NCI-H526 treated with DMSO at 0.1 percent for 48 hours (cell line): ENCODE results near the gene TCEAL2.
A peak's percentile ranks its signal among the peaks of the same experiment; 100 is the strongest.
"Not testable (repeated sequence)": the region's sequence is repeated elsewhere in the genome, so short reads cannot be mapped to it uniquely, and the experiment has no call there.

Experiments used
- DNase-seq: peaks from one replicate; lab custom pipeline; 2025; lab: John Stamatoyannopoulos, UW

The TCEAL2 gene

DNA sequence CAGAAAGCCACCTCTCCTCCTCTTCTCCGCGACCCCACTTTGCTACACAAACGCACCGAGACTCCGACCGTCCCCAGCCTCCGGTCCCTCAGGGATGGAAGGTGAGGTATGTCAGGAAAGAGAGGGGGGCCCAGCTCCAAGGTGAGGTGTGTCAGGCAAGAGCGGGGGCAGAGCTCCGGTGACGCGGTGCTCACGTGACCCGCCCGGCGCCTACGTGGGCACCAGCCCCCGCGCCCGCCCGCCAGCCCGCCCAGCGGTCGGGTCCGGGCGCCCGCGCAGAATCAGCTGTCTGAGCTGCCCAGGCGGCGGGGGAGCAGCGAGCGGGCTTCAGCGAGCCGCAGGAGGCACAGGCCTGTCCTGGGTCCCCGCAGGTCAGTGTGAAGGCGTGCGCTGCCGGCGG, at the start of gene TCEAL2:
Gene TCEAL2 (plus strand): TSS at position 244 of the 400 bp plus-strand sequence. CDS start 1,152 bp downstream, outside the sequence.
- DNase-seq: not testable (repeated sequence)

DNA sequence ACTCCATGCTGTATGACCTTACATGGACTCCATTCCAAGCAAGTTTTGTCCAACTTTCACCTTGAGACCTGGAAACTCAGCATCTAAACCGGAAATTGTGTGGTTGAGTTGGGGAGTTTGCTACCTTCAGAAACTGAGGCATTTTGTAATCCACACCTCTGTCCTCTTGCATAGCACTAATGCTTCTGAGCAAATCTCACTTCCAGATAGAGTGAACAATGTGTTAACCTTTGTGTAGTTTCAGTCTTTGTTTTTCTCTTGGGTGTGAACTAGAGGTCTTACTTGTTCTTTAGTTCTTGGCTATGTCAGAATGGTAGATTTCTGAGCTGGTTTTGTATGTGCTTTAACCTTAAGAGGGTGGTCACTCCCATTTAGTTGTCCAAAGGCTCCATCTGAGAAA, 48.1 kb upstream of the TCEAL2 start:
- no peak for DNase-seq

DNA sequence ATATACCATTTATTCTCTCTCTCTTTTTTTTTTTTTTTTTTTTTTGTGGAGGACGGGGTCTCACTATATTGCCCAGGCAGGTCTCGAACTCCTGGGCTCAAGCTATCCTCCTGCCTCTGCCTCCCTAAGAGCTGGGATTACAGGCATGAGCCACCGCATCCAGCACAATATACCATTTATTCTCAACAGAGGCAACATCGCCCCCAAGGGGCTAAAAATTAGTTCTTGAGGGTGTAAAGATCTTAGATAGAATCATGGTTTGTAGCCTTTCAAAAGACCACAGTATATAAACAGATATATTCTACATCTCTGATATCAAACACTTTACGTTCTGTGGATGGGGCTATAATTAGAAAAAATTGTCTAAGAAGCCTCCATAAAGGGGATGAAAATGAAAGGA, 39.8 kb upstream of the TCEAL2 start:
- DNase-seq: no peak

DNA sequence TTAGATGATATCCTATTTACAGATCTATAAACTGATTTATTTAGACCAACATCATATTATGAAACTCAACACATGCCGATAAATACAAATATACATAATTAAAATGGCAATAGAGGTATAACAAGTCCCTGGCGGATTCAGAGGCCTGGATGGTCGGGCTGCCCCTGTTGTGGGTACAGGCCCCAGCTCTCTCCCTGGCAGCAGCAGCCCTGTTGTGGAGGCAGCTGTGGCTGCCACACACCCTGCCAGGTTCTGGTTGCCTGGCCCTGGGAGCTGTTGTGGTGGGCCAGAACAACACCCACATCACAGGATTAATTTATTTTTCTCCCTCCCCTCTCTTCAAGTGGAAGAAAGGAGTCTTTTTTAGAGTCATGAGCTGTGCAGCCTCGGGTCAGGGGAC, 12.1 kb upstream of the TCEAL2 start:
- DNase-seq: no peak

DNA sequence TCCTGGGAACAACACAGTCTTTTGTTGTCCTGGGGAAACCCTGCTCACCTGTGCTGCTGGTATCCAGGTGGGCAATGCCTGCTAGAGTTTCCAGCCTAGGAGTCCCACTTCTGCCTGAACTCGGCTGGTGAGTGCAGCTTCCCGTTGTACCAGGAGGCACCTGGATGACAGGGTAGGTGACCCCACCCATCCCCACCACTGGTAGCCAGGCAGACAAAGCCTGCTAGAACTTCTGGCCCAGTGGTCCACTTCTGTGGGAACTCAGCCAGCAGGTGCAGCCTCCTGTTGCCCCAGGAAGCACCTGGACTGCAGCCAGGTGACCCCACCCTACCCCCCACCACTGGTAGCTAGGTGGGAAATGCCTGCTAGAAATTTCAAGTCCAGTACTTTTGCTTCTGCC, 9.7 kb upstream of the TCEAL2 start:
- DNase-seq: no peak

DNA sequence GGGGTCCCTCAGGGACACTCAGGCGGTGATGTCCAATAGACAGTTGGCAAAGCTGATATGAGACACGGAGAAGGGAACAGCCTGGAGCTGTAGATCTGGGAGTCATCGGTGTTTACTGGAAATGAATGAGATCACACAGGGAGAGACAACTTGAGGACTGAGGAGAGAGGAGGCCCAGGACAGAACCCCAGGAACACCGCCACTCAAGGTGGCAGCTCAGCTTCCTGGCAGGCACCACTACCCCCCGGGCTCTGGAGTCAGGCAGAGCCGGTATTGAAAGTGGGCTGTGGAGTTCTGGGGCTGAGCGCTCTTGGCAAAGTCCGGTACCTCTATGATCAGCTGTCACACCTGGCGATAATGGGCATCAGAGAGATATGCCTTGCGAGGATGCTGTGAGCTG, 465 bp upstream of the TCEAL2 start:
- DNase-seq: not testable (repeated sequence)

DNA sequence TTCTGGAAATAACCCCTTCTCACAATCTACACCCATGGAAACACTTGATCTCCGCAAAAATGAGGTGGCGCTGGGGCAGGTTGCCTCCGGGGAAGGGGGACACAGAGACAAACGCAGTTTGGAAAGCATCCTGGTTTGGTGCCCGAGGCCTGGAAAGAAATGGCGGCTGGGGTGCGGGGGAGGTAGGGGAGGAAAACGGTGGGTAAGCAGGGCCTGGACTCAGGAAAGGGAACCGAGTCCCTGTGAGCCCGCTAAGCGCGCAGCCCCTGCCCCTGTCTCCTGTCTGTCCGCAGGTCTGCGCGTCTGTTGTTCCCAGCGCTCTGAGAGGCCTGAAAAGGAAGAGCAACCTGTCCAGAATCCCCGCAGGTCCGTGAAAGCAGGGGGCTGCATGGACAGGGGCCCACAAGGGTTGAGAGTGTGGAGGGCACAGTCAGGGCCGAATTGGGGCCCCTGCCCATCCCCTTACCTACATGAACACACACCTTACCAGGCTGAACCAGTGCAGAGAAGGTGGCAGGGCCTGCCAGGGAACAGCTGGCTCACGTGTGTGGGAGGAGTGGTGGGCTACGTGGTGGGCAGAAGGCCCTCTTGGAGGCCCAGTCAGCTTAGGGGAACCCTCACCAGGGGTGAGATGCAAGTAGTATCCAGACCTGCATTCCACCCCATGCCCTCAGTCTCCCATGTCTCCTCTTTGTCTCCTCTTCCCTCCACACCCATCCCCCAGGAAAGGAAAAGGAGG, 770 bp downstream of the TCEAL2 start:
- DNase-seq: not testable (repeated sequence)

DNA sequence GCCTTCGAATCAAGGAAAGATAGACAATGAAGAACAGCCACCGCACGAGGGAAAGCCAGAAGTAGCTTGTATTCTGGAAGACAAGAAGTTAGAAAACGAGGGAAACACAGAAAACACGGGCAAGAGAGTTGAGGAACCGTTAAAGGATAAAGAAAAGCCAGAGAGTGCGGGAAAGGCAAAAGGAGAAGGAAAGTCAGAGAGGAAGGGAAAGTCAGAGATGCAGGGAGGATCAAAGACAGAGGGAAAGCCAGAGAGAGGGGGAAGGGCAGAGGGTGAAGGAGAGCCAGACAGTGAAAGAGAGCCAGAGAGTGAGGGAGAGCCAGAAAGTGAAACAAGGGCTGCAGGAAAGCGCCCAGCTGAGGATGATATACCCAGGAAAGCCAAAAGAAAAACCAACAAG, 1.4 kb downstream of the TCEAL2 start:
- no peak for DNase-seq

DNA sequence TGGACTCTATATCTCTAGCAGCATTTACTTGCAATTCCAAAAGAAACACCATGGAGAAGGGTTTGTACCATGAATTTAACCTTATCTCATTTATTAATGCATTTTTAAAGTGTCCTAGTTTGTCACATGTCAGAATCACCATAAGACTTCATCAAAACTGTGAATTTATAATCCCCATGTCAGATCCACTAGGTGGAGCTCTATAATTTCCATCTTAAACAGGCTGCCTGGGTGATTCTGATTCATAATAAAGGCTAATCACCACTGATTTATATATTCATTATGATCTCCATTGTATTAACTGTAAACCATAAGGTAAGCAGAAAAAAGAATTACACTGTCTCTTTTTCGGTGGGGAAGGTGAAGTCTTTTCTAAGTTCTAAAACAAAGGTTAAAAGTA, 4.0 kb downstream of the TCEAL2 start:
- DNase-seq: peak; percentile 4

DNA sequence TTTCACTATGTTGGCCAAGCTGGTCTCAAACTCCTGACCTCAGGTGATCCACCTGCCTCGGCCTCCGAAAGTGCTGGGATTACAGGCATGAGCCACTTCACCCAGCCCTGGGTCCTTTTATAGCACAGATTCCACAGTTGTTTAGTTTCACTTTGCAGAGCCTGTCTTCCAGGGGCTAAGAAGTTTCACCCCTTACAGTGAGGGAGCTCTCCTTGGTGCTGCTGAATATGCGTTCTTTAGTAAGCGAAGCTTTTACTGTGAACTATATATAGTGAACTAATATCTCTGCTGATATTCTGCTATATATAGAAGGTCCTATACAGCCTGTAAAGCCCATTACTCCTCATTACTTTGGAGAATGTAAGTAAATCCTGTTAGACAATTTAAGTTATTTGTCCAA, 12.6 kb downstream of the TCEAL2 start:
- DNase-seq: no peak

DNA sequence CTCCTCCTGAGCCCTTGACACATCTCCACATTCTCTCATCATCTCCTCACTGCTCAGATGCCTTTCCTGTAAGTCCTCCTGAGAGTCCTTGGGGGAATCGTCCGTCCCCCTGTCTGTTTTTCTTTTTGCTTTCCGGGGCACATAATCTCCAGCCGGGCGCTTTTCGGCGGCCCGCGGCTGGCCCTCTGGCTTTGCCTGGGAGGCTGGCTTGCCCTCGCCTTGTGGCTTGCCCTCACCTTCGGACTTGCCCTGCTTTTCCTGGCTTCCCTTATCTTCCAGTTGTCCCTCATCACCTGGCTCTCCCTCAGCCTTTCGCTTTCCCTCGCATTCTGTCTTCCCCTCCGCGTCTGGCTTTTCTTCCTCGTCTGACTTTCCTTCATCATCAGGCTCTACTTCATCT, 15.4 kb downstream of the TCEAL2 start:
- DNase-seq: not testable (repeated sequence)

DNA sequence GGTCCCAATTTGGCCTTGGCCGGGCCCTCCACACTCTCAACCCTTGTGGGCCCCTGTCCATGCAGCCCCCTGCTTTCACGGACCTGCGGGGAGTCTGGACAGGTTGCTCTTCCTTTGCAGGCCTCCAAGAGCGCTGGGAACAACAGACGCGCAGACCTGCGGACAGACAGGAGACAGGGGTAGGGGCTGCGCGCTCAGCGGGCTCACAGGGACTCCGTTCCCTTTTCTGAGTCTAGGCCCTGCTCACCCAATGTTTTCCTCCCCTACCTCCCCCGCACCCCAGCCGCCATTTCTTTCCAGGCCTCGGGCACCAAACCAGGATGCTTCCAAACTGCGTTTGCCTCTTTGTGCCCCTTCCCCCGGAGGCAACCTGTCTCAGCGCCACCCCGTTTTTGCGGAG, 16.2 kb downstream of the TCEAL2 start:
- not testable (repeated sequence) for DNase-seq

DNA sequence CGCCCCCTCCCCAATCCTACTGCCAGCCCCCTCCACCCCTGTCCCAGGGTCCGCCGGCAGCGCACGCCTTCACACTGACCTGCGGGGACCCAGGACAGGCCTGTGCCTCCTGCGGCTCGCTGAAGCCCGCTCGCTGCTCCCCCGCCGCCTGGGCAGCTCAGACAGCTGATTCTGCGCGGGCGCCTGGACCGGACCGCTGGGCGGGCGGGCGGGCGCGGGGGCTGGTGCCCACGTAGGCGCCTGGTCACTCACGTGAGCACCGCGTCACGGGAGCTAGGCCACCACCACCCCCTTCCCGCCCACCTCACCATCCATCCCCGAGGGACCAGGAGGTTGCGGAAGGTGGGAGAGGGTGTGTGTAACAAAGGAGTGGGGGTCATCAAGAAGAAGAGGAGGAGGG, 16.8 kb downstream of the TCEAL2 start, which contains the start of gene TCEAL6:
Gene TCEAL6 (minus strand): TSS at position 208 of the 400 bp plus-strand sequence.
- not testable (repeated sequence) for DNase-seq

DNA sequence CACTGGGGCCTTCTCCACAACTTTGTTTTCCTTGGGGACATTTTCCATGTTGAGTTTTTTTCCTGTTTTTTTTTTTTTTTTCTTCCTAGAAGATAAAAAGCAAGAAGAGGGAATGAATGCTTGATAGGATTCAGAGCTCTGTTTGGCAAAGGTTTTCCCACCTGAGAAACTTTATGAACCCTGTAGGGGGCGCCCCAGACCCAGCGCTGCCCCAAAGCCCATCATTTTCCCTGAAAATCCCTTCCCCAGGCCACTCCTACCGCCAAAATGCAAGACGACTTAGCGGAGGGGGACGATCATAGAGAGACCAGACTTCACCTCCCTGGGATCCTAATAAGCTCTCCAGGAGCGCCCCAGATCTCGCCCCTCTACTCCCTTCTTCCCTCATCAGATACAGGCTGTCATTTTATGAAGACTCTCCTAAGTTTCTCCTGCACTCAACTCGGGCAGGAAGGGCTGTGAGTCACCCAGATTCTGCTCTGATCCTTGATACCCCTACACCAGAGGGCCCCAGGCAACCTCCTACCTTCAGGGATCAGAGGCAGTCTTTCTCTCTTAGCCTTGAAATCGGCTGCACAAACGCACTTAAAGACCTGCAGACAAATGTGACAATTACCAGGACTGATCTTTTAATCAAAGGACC, 28.9 kb downstream of the TCEAL2 start:
- DNase-seq: peak; percentile 12

DNA sequence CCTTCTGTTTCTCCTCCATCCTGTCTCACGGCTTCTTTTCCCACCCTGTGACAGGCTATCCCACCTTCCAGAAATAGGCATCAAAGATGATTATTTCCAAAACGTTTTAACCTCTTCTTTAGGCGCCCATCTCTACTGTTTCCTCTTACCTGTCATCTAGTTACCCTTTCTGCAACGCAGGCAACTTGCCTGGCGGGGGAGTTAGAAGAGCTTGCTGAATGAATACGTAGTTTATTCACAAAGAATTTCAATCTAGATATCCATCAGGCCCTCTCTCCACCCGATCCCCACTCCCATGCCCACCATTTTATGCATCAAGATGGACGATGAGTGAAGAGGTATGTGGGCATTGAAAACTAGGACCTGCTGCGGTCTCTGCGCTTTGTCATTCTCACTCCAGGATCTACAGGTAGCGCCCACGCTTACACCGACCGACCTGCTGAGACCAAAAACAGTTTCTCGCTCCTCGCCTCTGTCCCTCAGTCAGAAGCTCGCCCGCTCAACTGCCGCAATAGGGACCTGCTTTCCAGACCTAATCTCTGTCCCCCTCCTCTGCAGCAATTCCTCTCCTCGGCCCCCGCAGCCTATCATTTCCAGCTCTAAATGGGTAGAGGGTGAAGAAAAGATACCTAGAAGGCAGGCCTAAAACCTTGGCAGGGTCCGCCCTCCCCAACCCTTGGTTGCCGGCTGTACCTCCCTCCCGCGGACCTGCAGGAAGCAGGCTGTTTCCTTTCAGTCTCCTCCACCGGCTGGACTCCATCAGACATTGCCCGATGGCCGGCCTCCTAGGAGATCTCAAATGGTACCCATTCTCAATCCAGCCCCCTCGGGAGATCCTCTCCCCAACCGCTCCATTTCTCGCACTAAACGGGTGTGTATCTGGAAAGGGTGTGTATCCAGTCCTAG, 29.7 kb downstream of the TCEAL2 start:
- DNase-seq: peak; percentile 23

DNA sequence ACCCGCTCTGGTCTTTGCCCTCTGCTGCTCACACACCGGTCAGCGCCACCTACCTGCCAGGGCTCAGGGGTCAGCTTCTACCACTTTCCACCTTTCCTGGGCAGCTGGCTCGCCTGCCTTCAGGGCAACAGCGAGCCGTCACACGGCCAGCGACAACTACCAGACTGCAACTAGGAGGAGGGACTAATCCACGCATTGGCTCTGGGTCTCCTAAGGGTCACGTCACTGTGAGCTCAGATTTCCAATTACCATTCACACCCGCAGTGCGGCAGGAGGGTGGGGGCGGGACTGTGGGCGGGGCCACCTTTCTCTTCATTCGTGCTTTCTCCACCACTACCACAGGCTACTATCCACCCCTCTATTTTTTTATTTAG, 30.3 kb downstream of the TCEAL2 start, which contains the start of gene BEX5:
Gene BEX5 (minus strand): TSS at position 172 of the 374 bp plus-strand sequence. CDS start 1,712 bp downstream, outside the sequence.
- peak; percentile 57 for DNase-seq
